Activated CD8-positive, alpha-beta T cell treated with anti-CD3 and anti-CD28 coated beads for 36 hours (primary cell): ENCODE data around the gene SNX17. TPM values are rescaled to one million over a fixed set of nuclear protein-coding genes. Genes with fewer than 3 reads are reported as not detected.

Source experiments
- ATAC-seq: fragments of 200-7000 bp; cut with Tn5 transposase; one replicate; pipeline ENCODE4 v1.10.0; 2021; ENCODE audit warnings: mild to moderate bottlenecking, moderate library complexity
- CTCF ChIA-PET: fragments of 350-600 bp; sonication (Branson Sonifier 250); formaldehyde crosslinking; loops from one replicate; lab custom pipeline; 2021; ENCODE audit warnings: antibody characterized with exemption; lab: Charles Lee
- POLR2A ChIA-PET: fragments of 350-600 bp; sonication (Branson Sonifier 250); formaldehyde crosslinking; loops from one replicate; lab custom pipeline; 2021; ENCODE audit warnings: antibody characterized with exemption; lab: Charles Lee
- DNase-seq: peaks from one replicate; pipeline ENCODE4 v3.0.0-alpha.2; 2020
- H3K27ac Mint-ChIP-seq: one replicate; pipeline ENCODE4 v1.8.0; 2021; ENCODE audit warnings: mild to moderate bottlenecking, mixed read lengths
- H3K27me3 Mint-ChIP-seq: one replicate; pipeline ENCODE4 v1.8.0; 2021; ENCODE audit warnings: mixed read lengths
- H3K36me3 Mint-ChIP-seq: one replicate; pipeline ENCODE4 v1.8.0; 2021; ENCODE audit warnings: low read depth, mixed read lengths
- H3K4me1 Mint-ChIP-seq: one replicate; pipeline ENCODE4 v1.8.0; 2021; ENCODE audit warnings: low read depth, mixed read lengths
- H3K4me3 Mint-ChIP-seq: one replicate; pipeline ENCODE4 v1.8.0; 2021; ENCODE audit warnings: mild to moderate bottlenecking, moderate library complexity, mixed read lengths
- H3K9me3 Mint-ChIP-seq: one replicate; pipeline ENCODE4 v1.8.0; 2021; ENCODE audit warnings: mixed read lengths
- CTCF ChIP-seq: fragments of 200-600 bp; IDR thresholded peaks from one replicate; pipeline ENCODE4 v1.8.0; 2022; ENCODE audit warnings: antibody characterized with exemption, mild to moderate bottlenecking
- intact Hi-C: fragments of 100-400 bp; cut with micrococcal nuclease; formaldehyde crosslinking; loops from one replicate; pipeline ENCODE4 v1.10.0; 2022
- total RNA-seq, 2 experiments: library from RNA; stranded (reverse); gene quantifications; one replicate each; pipeline ENCODE4 v1.2.3, GENCODE V29; 2021

SNX17 gene
- total RNA-seq, 2 experiments from 2014 or later: 74.5 to 82.3 TPM

- peak overlapping the region; percentile 86 for H3K4me3 Mint-ChIP-seq
- intact Hi-C loops: no loop called here
- peaks cover 2% of the 10 kb centered on the region for H3K9me3 Mint-ChIP-seq
- peaks cover 39% of the 10 kb centered on the region for H3K4me1 Mint-ChIP-seq
- peaks cover 21% of the 10 kb centered on the region for H3K36me3 Mint-ChIP-seq
- ChIA-PET POLR2A (interaction anchor here (0.7 to 4.8 kb wide), 18 partner anchors 7 to 273 kb away, joined by 3 to 37 read pairs (median 5); partner anchors contain the start of genes CCDC121, EIF2B4, GTF3C2 and MPV17), CTCF (interaction anchor here (2.2 to 2.4 kb wide), 2 partner anchors 20 to 275 kb away, joined by 8 to 19 read pairs; partner anchors contain the start of gene NRBP1)
- H3K27me3 Mint-ChIP-seq: peaks cover 2% of the 10 kb centered on the region
- peak overlapping the region; percentile 80 for H3K27ac Mint-ChIP-seq
- ATAC-seq: no peak
- no peak for TF ChIP-seq CTCF
- peak; percentile 49 for DNase-seq
Measured at GRCh38 chr2:27408601-27409320, 38.3 kb downstream of the SNX17 start.

- POLR2A ChIA-PET: interaction anchor here (0.6 to 4.8 kb wide), 25 partner anchors 8 to 1205 kb away, joined by 3 to 37 read pairs (median 4); partner anchors contain the start of genes CCDC121, EIF2B4, GTF3C2 and MPV17
- no peak for TF ChIP-seq CTCF
- peaks cover 19% of the 10 kb centered on the region for H3K36me3 Mint-ChIP-seq
- peak; percentile 96 for DNase-seq
- ATAC-seq: peak; percentile 98
- CTCF ChIA-PET: interaction anchor here (0.7 to 2.2 kb wide), 7 partner anchors 11 to 274 kb away, joined by 3 to 19 read pairs (median 3); partner anchors contain the start of gene NRBP1
- peaks cover 2% of the 10 kb centered on the region for H3K27me3 Mint-ChIP-seq
- H3K27ac Mint-ChIP-seq: peak within 1 kb of the TSS; percentile 90
- peaks cover 2% of the 10 kb centered on the region for H3K9me3 Mint-ChIP-seq
- intact Hi-C loops: no loop called here
- H3K4me3 Mint-ChIP-seq: peak within 1 kb of the TSS; percentile 86
- H3K4me1 Mint-ChIP-seq: peaks cover 36% of the 10 kb centered on the region
Measured at GRCh38 chr2:27409321-27410073, 39.1 kb downstream of the SNX17 start, which contains the start of gene PPM1G. Gene PPM1G (minus strand): TSS chr2:27409591. CDS start chr2:27409422, 169 bp downstream.

GRCh38 chr2:27412419-27413152 lies 42.2 kb downstream of the SNX17 start:
- Mint-ChIP-seq H3K4me1 (peaks cover 14% of the 10 kb centered on the region), H3K9me3 (peaks cover 2% of the 10 kb centered on the region), H3K27me3 (peaks cover 2% of the 10 kb centered on the region), H3K27ac (no peak overlapping the region), H3K4me3 (no peak overlapping the region), H3K36me3 (peaks cover 6% of the 10 kb centered on the region)
- ChIA-PET POLR2A (no interaction called here), CTCF (no interaction called here)
- no peak for ATAC-seq
- intact Hi-C loops: no loop called here
- DNase-seq: no peak
- no peak for TF ChIP-seq CTCF

- Mint-ChIP-seq H3K27ac (no peak overlapping the region), H3K4me1 (no peaks in the 10 kb centered on the region), H3K4me3 (no peak overlapping the region), H3K36me3 (no peaks in the 10 kb centered on the region), H3K27me3 (peaks cover 2% of the 10 kb centered on the region), H3K9me3 (peaks cover 2% of the 10 kb centered on the region)
- no peak for TF ChIP-seq CTCF
- ChIA-PET POLR2A (interaction anchor here (0.7 to 1.2 kb wide), 2 partner anchors 12 to 237 kb away, joined by 3 to 4 read pairs; no protein-coding TSS in a partner anchor), CTCF (no interaction called here)
- intact Hi-C loops: no loop called here
- no peak for ATAC-seq
- no peak for DNase-seq
Measured at GRCh38 chr2:27416151-27416550, 45.7 kb downstream of the SNX17 start.
